Right lung (tissue), 5 donors: ENCODE measurements around the gene SPHK1. TPM values are rescaled to one million over a fixed set of nuclear protein-coding genes. Genes with fewer than 3 reads are reported as not detected.

Experiments used
- DNase-seq, 2 donors: peaks; one replicate each; pipeline ENCODE4 v3.0.0-alpha.2; 2013
- polyA plus RNA-seq, 5 donors: library from polyadenylated mRNA; unstranded; fragments of 120-200 nt; gene quantifications; one replicate each; pipeline versions ENCODE4 v1.2.1 to v1.2.3, GENCODE V29; 2013; ENCODE audit warnings: inconsistent platforms in 1 of 5, low replicate concordance in 1 of 5; ENCODE audit not compliant: insufficient read length in 5 of 5, insufficient read depth in 1 of 5

The SPHK1 gene
- polyA plus RNA-seq, 5 donors, result 3.2 to 9.1 (median 4.3) TPM

GRCh38 chr17:76360461-76360860, 23.9 kb upstream of the SPHK1 start:
- DNase-seq, result no peak

- no peak for DNase-seq
These were observed 21.1 kb upstream of the SPHK1 start for GRCh38 chr17:76363107-76363842.

GRCh38 chr17:76365256-76365903, 19.0 kb upstream of the SPHK1 start:
- no peak for DNase-seq

- no peak for DNase-seq
These were observed 18.2 kb upstream of the SPHK1 start for GRCh38 chr17:76366247-76366646.

DNA sequence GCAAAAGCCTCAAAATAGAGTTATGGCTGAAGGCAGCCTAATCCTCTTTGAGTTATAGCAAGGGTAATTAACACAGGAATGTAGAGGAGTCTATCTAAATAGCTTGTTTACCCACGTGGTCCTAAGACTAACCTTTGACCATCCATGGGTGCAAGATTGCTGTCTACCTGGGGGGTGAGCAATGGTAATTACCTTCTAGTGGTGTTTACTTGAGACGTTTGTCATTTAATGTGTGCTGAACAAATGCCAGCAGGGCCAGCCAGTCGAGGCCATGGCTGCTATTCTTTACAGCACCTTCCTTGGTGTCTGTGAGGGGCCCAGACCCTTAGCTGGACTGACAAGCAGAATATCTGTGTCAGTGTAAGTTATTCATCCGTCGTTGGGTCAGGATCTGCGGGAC, 16.8 kb upstream of the SPHK1 start:
- DNase-seq, result no peak

GRCh38 chr17:76368545-76368944, 15.9 kb upstream of the SPHK1 start:
- DNase-seq, result no peak

DNA sequence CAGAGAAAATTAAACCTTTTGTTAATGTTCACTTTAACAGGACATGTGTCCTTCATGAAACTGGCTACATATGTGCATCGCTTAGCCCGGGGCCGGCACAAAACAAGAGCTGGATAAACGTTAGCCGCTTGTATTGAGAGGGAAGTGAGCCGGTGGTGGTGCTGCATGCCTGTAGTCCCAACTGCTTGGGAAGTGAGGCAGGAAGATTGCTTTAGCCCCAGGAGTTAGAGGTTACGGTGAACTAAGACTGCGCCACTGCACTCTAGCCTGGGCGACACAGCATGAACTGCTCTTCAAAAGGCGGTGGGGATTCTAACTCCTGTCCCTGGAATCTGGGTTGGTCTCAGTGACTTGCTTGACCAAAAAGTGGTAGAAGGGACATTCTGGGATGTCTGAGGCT, 15.0 kb upstream of the SPHK1 start:
- no peak for DNase-seq

DNA sequence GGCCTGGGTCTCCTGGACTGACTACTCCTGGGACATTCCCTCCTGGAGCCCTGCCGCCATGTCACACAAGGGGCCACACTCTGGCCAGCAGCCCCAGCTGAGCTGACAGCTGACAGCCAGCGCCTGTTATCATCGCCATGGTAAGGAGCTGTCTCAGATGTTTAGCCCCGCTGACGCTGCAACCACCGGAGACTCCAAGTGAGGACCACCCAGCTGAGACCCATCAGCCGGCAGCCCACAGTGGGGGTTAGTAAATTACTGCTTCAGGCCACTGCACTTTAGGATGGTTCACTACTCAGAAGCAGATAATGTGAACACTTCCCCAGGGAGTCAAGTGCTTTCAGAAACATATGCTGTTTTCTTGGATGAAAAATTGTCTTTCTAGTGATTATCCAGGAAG, 14.6 kb upstream of the SPHK1 start:
- DNase-seq, result peak; percentile 87 to 90

GRCh38 chr17:76370261-76370993, 14.0 kb upstream of the SPHK1 start:
- peak in 1 of 2 donors; percentile 31 for DNase-seq

DNA sequence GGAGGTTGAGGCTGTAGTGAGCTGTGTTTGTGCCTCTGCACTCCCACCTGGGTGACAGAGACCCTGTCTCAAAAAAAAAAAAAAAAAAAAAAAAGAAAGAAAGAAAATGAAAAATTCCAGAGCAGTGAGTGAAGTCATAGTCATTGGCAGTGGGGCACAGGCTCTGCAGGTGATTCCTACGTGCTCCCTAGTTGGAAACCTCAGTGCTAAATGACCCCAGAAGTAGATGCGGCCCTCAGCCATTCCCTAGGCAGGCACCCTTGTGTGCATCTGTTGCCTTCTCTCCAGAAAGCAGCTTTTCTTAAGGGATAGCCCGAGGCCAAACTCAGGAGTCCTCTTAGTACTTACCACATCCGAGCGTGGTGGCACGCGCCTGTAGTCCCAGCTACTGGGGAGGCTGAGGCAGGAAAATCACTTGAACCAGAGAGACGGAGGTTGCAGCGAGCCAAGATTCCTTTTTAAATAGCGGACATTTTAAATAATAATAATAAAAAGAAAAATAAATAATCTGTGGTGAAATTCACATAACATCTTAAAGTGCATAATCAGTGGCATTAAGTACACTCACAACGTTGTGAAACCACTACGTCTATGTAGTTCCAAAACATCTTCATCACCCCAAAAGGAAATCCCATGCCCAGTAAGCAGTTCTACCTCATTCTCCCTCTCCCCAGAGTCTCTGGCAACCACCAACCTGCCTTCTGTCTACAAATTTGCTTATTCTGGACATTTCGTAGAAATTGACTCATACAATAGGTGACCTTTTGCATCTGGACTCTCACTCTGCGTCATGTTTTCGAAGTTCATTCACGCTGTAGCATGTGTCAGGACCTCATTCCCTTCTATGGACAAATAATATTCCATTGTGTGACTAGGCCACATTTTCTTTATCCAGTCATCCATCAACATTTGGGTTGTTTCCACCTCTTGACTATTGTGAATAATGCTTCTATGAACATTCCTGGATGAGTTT, 12.5 kb upstream of the SPHK1 start:
- no peak for DNase-seq

DNA sequence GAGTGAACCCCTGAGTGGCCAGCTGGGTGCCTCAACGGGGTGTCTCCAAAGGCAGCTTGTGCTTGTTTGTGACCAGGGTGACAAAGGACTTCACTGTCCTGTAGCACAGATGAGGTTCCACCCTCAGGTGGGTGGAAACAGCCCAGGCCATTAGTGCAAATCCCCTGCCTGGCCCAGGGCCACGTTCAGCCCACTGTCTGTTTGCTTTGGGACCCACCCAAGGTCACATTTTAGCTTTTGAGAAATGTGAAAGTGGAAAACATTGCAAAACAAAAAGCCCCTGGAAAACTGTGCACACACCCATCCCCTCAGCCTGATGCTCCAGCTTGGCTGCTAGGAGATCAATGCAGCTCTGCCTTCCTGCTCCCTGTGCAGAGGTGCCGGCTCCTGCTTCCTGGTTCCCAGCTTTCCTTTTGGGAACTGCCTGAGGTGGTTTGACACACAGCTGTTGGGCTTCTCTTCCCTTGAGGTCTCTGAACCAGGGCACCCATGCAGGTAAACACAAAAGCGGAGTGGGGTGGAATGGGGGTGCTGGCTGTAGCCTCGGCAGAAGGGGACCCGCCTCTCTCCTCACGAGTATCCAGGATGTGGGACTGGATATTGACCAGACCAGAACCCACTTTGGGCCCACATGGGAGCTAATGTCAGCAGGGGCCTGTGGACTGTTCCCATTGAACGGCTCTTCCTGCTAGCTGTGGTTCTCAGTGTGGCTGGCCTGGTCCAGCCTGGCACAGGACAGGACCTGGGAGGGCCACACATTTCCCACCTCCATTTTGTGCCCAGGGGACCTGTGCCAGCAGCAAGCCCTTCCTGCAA, 7.9 kb upstream of the SPHK1 start:
- no peak for DNase-seq

DNA sequence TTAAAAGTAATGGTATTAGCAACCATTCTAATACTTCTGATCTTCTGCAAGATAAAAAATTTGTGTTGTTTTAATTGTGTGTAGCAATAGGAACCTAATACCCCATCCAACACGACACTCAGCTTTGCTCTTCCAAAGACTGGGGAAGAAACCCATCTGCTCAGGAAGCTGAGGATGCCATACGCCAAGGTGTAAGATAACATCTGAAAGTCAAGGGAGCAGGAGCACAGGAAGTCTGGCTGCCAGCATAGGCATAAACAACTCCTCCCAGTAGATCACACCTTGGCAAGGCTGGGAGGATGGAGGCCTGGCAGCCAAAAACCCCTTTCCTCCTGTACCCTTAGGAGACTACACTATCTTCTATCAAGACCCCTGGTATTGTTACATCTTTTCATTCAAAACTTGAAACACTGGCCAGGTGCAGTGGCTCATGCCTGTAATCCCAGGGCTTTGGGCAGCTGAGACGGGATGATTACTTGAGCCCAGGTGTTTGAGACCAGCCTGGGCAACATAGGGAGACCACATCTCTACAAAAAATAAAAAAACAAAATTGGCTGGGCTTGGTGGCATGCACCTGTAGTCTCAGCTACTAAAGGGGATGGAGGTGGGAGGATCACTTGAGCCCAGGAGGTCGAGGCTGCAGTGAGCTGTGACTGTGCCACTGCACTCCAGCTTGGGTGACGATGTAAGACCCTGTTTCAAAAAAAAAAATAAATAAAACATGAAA, 5.7 kb upstream of the SPHK1 start:
- no peak for DNase-seq

DNA sequence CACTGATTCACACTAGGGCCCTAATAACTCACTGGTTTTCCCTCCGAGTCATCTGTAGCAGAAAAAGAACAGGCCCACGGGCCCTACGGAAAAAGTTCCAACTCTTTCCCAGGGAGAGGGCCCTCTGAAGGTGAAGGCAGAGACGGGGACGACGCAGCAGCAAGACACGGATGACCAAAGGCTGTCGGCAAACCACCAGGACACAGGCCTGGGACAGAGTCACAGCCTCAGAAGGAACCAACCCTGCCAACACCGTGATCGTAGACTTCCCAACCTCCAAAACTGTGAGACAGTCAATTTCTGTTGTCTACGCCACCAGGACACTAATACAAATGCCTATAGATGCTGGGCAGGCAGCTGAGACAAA, 5.2 kb upstream of the SPHK1 start:
- no peak for DNase-seq

GRCh38 chr17:76379646-76380376, 4.6 kb upstream of the SPHK1 start:
- no peak for DNase-seq

DNA sequence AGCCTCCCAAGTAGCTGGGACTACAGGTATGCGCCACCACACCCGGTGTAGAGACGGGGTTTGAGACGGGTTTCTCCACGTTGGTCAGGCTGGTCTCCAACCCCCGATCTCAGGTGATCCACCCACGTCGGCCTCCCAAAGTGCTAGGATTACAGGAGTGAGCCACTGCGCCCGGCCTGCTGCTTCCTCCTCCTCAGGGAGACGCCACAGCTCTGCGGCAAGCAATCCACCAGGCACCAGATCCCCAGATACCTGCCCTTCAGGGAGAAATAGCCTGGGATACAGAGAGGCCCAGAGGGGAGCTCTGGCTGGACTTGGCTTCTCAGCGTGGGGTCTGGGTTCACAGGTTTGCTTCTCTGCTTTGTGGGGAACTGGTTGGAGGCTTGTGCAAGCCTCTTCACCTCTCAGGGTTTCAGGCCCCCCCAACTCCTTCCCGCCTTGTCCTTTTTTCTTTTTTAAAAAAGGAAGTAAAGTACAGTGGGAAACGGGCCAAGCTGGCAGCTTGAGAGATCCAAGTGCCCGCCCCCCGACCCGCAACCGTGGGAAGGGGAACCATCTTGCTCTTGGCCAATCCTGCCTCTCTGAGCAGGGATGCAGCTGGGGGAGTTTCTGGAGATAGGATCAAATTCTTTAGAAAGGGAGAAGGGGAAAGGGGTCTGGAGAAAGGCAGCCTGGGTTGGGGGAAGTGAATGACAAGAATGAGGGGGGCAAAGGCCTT, 2.6 kb upstream of the SPHK1 start:
- no peak for DNase-seq

- no peak for DNase-seq
These were observed 2.0 kb upstream of the SPHK1 start for GRCh38 chr17:76382351-76382802.

GRCh38 chr17:76382803-76383545, 1.4 kb upstream of the SPHK1 start:
- no peak for DNase-seq
